Ectodermal cell (in vitro differentiated cells): ENCODE measurements around the gene MOB2.

Experiments
- H3K27ac ChIP-seq: 2 replicates; pipeline ENCODE4 v1.7.0; 2013; ENCODE audit warnings: mild to moderate bottlenecking, low read depth, low read length; ENCODE audit not compliant: insufficient read depth, poor library complexity, severe bottlenecking
- H3K27me3 ChIP-seq: 2 replicates; pipeline ENCODE4 v1.7.0; 2013; ENCODE audit warnings: mild to moderate bottlenecking, low read length; ENCODE audit not compliant: insufficient read depth, control insufficient read depth, poor library complexity, severe bottlenecking
- H3K36me3 ChIP-seq: one replicate; pipeline ENCODE4 v1.7.0; 2013; ENCODE audit warnings: low read length; ENCODE audit not compliant: control insufficient read depth, insufficient read depth
- H3K4me1 ChIP-seq: one replicate; pipeline ENCODE4 v1.7.0; 2013; ENCODE audit warnings: low read length; ENCODE audit not compliant: control insufficient read depth, insufficient read depth
- H3K4me3 ChIP-seq: 2 replicates; pipeline ENCODE4 v1.7.0; 2013; ENCODE audit warnings: low read depth, low read length, control low read depth; ENCODE audit not compliant: insufficient read depth
- H3K9me3 ChIP-seq: 2 replicates; pipeline ENCODE4 v1.7.0; 2013; ENCODE audit warnings: mild to moderate bottlenecking, low read length, moderate library complexity; ENCODE audit not compliant: control insufficient read depth
- WGBS, 2 experiments: methylation state at CpG; one replicate each; pipeline ENCODE4 v1.1.7; 2013; ENCODE audit warnings: missing lambda C conversion rate in 2 of 2; 5-methylcytosine and 5-hydroxymethylcytosine counted together

MOB2 gene

DNA sequence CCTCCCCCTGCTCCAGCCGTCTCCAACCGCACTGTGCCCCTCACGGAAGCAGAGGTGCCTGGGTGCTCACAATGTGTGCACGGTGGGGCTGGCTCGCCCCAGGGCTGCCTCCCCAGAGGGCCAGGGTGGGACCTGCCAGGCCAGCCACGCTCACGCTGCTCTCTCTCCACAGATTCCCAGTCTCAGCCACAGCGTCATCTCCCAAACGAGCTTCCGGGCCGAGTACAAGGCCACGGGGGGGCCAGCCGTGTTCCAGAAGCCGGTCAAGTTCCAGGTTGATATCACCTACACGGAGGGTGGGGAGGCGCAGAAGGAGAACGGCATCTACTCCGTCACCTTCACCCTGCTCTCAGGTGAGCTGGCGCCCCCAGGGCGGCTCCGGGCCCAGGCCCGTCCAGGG lies 30.4 kb downstream of the MOB2 start:
- H3K27ac ChIP-seq: no peak overlapping the region

DNA sequence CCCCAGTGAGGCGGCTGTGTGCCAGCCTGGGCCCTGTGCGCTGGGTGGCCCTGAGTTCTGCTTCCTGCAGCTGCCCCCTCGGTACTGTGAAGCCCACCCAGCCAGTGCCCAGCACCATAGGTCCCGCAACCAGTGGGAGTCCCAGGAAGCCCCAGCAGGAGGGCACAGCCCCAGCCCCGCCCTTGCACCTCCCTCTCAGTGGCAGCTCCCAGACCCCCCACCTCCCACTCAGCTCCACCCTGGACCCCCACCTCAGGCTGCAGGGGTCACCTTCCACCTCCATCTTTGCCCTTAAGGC lies 30.9 kb downstream of the MOB2 start:
- Histone ChIP-seq H3K36me3 (no peaks in the 10 kb centered on the region), H3K9me3 (no peaks in the 10 kb centered on the region), H3K27ac (no peak overlapping the region), H3K27me3 (no peaks in the 10 kb centered on the region), H3K4me3 (no peak overlapping the region), H3K4me1 (peaks cover 16% of the 10 kb centered on the region)
- 92 to 94% methylated on average over 5 of the region's 5 CpGs for WGBS, 2 experiments

More for the DNA sequence above, 30.4 kb downstream of the MOB2 start:
- Histone ChIP-seq H3K4me1 (peaks cover 20% of the 10 kb centered on the region), H3K4me3 (no peak overlapping the region), H3K36me3 (no peaks in the 10 kb centered on the region), H3K9me3 (no peaks in the 10 kb centered on the region), H3K27me3 (no peaks in the 10 kb centered on the region)
- WGBS, 2 experiments: 94 to 95% methylated on average over 22 of the region's 22 CpGs

- 91 to 93% methylated on average over 24 of the region's 24 CpGs for WGBS, 2 experiments
- no peak overlapping the region for H3K27ac ChIP-seq
- peaks cover 17% of the 10 kb centered on the region for H3K4me1 ChIP-seq
- no peak overlapping the region for H3K4me3 ChIP-seq
- H3K36me3 ChIP-seq: no peaks in the 10 kb centered on the region
- no peaks in the 10 kb centered on the region for H3K27me3 ChIP-seq
- no peaks in the 10 kb centered on the region for H3K9me3 ChIP-seq
Observed at GRCh38 chr11:1455032-1455762, 31.4 kb downstream of the MOB2 start.

DNA sequence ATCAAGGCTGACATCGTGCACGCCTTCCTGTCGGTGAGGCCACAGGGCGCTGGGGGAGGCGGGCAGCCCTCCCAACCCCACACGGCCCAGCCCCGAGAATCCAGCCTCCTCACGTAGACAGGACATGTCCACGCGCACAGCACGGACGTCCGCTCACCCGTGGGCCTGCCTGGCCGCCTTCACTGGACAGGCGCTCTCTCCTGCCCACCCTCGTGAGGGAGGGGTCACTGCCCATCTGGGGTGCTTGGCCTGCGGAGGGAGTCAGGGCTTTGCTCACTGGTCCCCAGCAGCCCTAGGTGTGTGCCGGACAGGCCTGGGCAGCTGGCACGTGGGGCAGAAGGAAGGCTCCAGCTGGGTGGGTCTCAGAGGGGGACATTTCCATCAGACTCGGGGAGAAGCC lies 32.0 kb downstream of the MOB2 start:
- Histone ChIP-seq H3K36me3 (no peaks in the 10 kb centered on the region), H3K9me3 (no peaks in the 10 kb centered on the region), H3K27me3 (no peaks in the 10 kb centered on the region), H3K4me1 (peaks cover 19% of the 10 kb centered on the region), H3K27ac (no peak overlapping the region), H3K4me3 (no peak overlapping the region)
- WGBS, 2 experiments: 94 to 95% methylated on average over 21 of the region's 21 CpGs

DNA sequence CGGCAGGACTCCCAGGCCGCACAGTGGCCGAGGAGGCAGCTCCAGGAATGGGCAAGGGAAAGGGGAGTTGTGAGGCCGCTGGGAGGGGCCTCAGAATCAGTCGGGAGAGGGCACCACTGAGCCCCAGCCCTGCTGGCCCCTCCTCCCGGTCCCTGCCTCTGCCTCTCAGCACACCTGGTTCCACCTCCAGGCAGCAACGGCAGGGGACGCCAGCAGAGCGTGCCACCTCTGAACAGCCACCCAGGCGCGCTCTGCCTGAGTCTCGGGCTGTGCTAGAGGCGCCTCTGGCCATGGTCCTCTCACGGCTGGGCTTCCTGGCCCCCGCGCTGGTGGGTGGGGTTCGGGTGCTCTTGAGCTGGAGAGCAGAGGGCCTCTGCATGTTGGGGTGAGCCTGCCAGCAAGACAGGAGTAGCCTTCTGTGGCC lies 33.0 kb downstream of the MOB2 start:
- WGBS, 2 experiments: 54 to 59% methylated on average over 17 of the region's 17 CpGs
- H3K36me3 ChIP-seq: no peaks in the 10 kb centered on the region
- no peaks in the 10 kb centered on the region for H3K9me3 ChIP-seq
- no peak overlapping the region for H3K27ac ChIP-seq
- H3K4me1 ChIP-seq: peaks cover 14% of the 10 kb centered on the region
- H3K4me3 ChIP-seq: no peak overlapping the region
- H3K27me3 ChIP-seq: no peaks in the 10 kb centered on the region

DNA sequence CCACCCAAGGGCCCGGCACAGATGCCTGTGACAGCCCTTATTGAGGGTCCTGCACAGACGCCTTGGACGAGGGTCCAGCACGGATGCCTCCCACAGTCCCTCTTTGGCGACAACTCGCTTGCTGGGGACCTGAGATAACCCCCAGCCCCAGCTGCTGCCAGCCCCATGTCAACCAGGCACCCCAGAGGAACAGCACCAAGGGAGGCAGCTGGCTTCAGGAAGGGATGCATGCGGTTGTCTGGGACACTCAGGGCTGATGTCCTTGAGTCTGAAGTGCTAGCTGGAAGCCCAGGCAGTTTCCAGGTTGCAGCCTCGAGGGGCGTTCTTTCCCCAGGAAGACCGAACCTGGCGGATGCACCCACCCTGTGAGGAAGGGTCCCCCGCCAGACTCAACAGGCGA lies 33.8 kb downstream of the MOB2 start:
- Histone ChIP-seq H3K9me3 (no peaks in the 10 kb centered on the region), H3K27ac (no peak overlapping the region), H3K4me3 (no peak overlapping the region), H3K36me3 (no peaks in the 10 kb centered on the region), H3K27me3 (no peaks in the 10 kb centered on the region), H3K4me1 (peaks cover 7% of the 10 kb centered on the region)
- 92 to 96% methylated on average over 13 of the region's 13 CpGs for WGBS, 2 experiments

DNA sequence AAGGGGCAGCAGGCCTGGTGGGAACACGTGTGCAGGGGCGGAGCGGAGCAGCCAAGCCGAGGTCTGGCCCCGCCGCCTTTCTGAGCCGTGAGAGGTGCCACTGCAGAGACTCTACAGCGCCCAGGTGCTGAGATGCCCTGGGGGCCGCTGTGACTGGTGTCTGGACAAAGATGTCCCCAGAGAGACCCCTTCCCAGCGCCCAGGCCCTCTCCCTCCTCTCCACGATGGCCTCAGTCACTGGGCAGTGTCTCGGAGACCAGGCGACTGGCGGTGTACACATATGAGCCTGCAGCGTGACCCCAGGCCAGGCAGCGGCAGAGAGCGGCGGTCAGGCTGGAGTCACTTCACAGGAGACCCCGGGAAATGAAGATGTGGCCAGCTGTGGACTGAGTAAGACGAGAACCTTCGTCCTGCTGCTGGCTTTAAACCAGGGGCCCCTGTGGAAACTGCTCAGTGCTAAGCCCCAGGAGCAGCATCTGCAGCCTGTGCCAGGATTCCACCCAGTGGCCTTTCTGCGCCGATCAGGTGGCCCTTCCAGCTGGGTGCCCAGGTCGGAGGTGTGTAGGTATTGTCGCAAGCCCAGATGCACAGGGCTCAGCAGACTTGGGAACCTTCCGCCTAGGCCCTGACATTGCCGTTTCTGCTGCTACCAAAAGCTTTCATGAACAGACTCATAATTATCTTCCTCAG lies 34.7 kb downstream of the MOB2 start:
- Histone ChIP-seq H3K27me3 (no peaks in the 10 kb centered on the region), H3K4me3 (no peak overlapping the region), H3K36me3 (no peaks in the 10 kb centered on the region), H3K4me1 (peaks cover 7% of the 10 kb centered on the region), H3K27ac (no peak overlapping the region), H3K9me3 (no peaks in the 10 kb centered on the region)
- WGBS, 2 experiments: 95 to 96% methylated on average over 27 of the region's 27 CpGs

- 92% methylated on average over 22 of the region's 22 CpGs for WGBS, 2 experiments
- Histone ChIP-seq H3K4me1 (peaks cover 7% of the 10 kb centered on the region), H3K36me3 (no peaks in the 10 kb centered on the region), H3K27ac (no peak overlapping the region), H3K9me3 (no peaks in the 10 kb centered on the region), H3K27me3 (no peaks in the 10 kb centered on the region), H3K4me3 (no peak overlapping the region)
Observed at GRCh38 chr11:1450949-1451710, 35.4 kb downstream of the MOB2 start.

- H3K27me3 ChIP-seq: no peaks in the 10 kb centered on the region
- H3K27ac ChIP-seq: no peak overlapping the region
- H3K4me3 ChIP-seq: no peak overlapping the region
- 90 to 94% methylated on average over 28 to 29 of the region's 29 CpGs for WGBS, 2 experiments
- no peaks in the 10 kb centered on the region for H3K9me3 ChIP-seq
- no peaks in the 10 kb centered on the region for H3K36me3 ChIP-seq
- H3K4me1 ChIP-seq: peaks cover 7% of the 10 kb centered on the region
Observed at GRCh38 chr11:1450344-1450875, 36.2 kb downstream of the MOB2 start.
